Tibial artery (tissue), 4 donors: ENCODE results near the gene KRT15.

ENCODE experiments used
- DNase-seq, 2 donors: peaks; one replicate each; pipeline ENCODE4 v3.0.0-alpha.2; 2019
- H3K27ac ChIP-seq, 2 donors: fragments of 200-600 bp; sonication (generic) in 1 of 2; 1 replicate in 1 of 2; 2 replicates in 1 of 2; pipeline ENCODE4 v1.5.1; 2018 to 2019; ENCODE audit warnings: mild to moderate bottlenecking in 1 of 2
- H3K27me3 ChIP-seq, 2 donors: fragments of 200-600 bp; sonication (generic) in 1 of 2; one replicate each; pipeline versions ENCODE4 v1.5.1 to v1.6.0; 2016 to 2019
- H3K36me3 ChIP-seq, 3 donors: fragments of 200-600 bp; sonication (generic) in 2 of 3; one replicate each; pipeline ENCODE4 v1.5.1; 2016 to 2019; ENCODE audit warnings: mild to moderate bottlenecking in 2 of 3
- H3K4me1 ChIP-seq, 4 donors: fragments of 200-600 bp; sonication (generic) in 2 of 4; 1 replicate in 3 of 4; 2 replicates in 1 of 4; pipeline ENCODE4 v1.5.1; 2016 to 2019
- H3K4me3 ChIP-seq, 2 donors: fragments of 200-600 bp; sonication (generic) in 1 of 2; 1 replicate in 1 of 2; 2 replicates in 1 of 2; pipeline ENCODE4 v1.5.1; 2018 to 2019; ENCODE audit warnings: mild to moderate bottlenecking in 2 of 2
- H3K9me3 ChIP-seq, 3 donors: fragments of 200-600 bp; sonication (generic) in 1 of 3; one replicate each; pipeline ENCODE4 v1.5.1; 2016 to 2019
- intact Hi-C: fragments of 100-400 bp; cut with DNase I; formaldehyde crosslinking; loops from one replicate; pipeline ENCODE4 v1.15.0; 2023; ENCODE audit warnings: low total_unique reads
- TF ChIP-seq, protein P1 (sequence below), 2 experiments: fragments of 200-600 bp in 1 of 2; fragments of 450-650 bp in 1 of 2; IDR thresholded peaks; one replicate each; pipeline ENCODE4 v1.5.1; 2017 to 2019; ENCODE audit warnings: antibody characterized with exemption in 2 of 2, mild to moderate bottlenecking in 1 of 2, moderate library complexity in 1 of 2

Gene KRT15

DNA sequence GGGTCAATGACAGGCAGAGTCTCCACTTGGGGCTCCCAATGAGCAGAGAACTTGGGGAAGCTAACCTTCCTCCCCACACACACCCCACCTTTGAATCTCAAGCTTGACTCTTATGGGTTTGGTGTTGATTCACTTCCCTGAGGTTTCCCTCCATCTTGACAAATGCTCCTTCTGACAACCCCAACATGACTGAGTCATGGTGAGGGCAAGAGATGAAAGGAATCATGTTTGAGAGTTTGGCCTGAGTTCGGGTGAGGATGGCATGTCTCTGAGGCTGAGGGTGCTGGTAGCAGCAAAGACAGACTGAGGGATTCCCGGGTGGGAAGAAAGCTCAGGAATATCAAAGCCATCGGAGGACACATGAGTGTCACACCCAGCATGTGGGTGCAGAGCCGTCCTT lies 34.5 kb upstream of the KRT15 start:
- intact Hi-C loops = loop anchor here (5.0 kb wide), 1 partner anchor 646 kb away; no protein-coding TSS in a partner anchor
- H3K9me3 ChIP-seq = no peaks in the 10 kb centered on the region
- H3K36me3 ChIP-seq = no peaks in the 10 kb centered on the region
- H3K4me1 ChIP-seq = peaks cover 0 to 18% (median 15%) of the 10 kb centered on the region in 4 donors
- H3K27me3 ChIP-seq = peaks cover 0 to 10% of the 10 kb centered on the region in 2 donors
- H3K4me3 ChIP-seq = no peak overlapping the region
- TF ChIP-seq, protein P1, sequence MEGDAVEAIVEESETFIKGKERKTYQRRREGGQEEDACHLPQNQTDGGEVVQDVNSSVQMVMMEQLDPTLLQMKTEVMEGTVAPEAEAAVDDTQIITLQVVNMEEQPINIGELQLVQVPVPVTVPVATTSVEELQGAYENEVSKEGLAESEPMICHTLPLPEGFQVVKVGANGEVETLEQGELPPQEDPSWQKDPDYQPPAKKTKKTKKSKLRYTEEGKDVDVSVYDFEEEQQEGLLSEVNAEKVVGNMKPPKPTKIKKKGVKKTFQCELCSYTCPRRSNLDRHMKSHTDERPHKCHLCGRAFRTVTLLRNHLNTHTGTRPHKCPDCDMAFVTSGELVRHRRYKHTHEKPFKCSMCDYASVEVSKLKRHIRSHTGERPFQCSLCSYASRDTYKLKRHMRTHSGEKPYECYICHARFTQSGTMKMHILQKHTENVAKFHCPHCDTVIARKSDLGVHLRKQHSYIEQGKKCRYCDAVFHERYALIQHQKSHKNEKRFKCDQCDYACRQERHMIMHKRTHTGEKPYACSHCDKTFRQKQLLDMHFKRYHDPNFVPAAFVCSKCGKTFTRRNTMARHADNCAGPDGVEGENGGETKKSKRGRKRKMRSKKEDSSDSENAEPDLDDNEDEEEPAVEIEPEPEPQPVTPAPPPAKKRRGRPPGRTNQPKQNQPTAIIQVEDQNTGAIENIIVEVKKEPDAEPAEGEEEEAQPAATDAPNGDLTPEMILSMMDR (IDR thresholded peaks at IDR 0.05) = no peak
- no peak for DNase-seq
- no peak overlapping the region for H3K27ac ChIP-seq

DNA sequence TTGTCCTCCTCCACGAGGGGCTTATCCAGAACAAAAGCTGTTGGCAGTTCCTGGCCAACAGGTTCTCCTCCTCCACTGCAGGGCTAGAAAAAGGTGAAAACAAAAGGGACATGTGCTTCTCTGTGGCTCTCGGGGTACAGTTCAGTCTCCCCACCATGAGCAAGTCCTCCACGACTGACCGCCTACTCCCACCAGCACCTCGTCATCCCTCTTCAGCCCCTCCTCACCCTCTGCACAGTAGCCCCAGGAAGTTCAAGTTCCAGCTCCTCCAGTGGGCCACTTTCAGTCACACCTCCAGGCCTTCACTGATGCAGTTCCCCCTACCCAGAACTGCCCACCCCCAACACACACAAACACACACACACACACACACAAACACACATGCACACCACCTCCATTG lies 33.8 kb upstream of the KRT15 start:
- Histone ChIP-seq H3K36me3 (no peaks in the 10 kb centered on the region), H3K27ac (no peak overlapping the region), H3K4me3 (no peak overlapping the region), H3K27me3 (peaks cover 0 to 10% of the 10 kb centered on the region in 2 donors), H3K4me1 (peaks cover 0 to 25% (median 22%) of the 10 kb centered on the region in 4 donors), H3K9me3 (no peaks in the 10 kb centered on the region)
- intact Hi-C loops = loop anchor here (5.0 kb wide), 1 partner anchor 645 kb away; no protein-coding TSS in a partner anchor
- TF ChIP-seq, protein P1 (IDR thresholded peaks at IDR 0.05) = no peak
- no peak for DNase-seq

DNA sequence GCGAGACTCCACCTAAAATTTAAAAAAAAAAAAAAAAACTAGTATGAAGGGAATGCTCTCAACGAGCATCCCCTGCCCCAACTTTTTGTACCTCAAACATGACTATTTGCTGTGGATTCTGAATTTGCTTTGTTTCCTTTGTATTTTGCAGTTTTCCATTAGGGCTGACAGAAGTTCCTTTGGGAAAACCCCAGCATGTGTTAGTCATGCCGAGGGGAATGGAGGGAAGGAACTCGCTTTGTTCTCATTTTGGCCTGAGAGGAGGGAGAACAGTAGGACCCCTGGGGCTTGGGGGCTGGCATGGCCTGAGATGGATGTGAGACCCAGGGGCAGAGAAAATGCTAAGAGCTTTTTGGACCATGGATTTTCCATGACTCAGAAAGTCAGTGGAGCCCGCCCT lies 32.7 kb upstream of the KRT15 start:
- DNase-seq = no peak
- TF ChIP-seq, protein P1 (IDR thresholded peaks at IDR 0.05) = no peak
- Histone ChIP-seq H3K36me3 (no peaks in the 10 kb centered on the region), H3K4me1 (peaks cover 0 to 28% (median 25%) of the 10 kb centered on the region in 4 donors), H3K27ac (no peak overlapping the region), H3K4me3 (no peak overlapping the region), H3K9me3 (no peaks in the 10 kb centered on the region), H3K27me3 (peaks cover 0 to 1% of the 10 kb centered on the region in 2 donors)
- intact Hi-C loops = loop anchor here (5.0 kb wide), 1 partner anchor 644 kb away; no protein-coding TSS in a partner anchor

DNA sequence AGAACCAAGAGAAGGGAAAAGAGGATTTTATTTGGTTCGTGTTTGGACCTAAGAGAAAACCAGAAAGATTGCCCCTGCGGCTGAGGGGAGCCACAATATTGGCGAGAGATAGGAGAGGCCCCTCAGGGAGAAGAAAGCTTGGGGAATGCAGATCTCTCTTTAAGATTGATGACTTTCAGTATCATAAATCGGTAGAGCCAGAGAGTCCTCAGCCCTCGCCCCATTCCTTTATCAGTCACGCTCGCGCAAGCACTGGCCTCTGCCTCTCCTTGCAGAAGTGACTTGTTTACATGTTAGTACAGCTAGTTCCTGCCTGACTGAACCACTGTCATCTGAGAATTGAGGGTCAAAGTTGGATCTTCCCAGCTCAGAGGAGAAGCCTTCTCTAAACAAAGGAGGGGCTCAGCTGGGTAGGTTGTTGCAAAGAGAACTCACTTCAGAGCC lies 30.9 kb upstream of the KRT15 start:
- H3K27me3 ChIP-seq = no peaks in the 10 kb centered on the region
- TF ChIP-seq, protein P1 (IDR thresholded peaks at IDR 0.05) = no peak
- no peaks in the 10 kb centered on the region for H3K36me3 ChIP-seq
- no peak overlapping the region for H3K27ac ChIP-seq
- DNase-seq = no peak
- H3K9me3 ChIP-seq = no peaks in the 10 kb centered on the region
- H3K4me3 ChIP-seq = no peak overlapping the region
- intact Hi-C loops = loop anchor here (5.0 kb wide), 3 partner anchors 98 to 642 kb away; no protein-coding TSS in a partner anchor
- H3K4me1 ChIP-seq = peaks cover 0 to 28% (median 25%) of the 10 kb centered on the region in 4 donors

DNA sequence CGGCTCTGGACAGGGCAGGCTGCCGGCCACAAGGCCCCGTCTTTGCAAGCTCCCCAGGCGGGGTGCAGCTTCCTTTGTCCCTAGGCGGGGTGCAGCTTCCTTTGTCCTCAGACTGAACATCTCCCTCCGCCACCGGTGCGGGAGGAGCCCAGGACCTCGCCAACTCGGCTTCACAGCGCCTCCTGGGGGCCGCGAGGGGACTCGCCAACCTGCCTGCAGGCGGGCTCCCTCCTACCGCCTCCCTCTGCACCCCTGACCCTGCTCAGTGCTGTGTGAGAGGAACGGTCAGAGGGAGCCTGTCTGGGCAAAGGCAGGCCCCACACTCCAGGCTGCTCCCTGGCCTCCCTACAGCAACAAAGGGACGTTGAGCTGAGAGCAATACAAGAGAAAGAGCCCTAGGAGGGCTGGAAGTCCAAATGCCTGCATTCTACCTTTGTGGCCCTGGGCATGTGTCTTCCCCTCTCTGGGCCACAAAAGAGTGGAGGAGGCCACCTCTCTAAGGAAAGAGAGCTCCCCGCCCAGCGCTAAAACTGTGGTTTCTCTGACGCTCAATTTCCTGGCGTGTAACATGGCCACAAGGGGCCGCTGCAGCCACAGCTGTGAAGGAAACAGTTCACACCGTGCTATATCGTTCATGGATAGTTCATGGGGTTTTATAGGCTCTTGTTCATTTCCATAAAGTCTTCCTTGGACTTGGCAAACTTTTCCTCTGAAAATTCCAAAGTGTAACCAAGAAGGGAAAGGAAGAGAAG lies 30.3 kb upstream of the KRT15 start:
- peak; percentile 84 to 87 for DNase-seq
- Histone ChIP-seq H3K27ac (peak overlapping the region; percentile 61 to 62), H3K4me1 (peaks cover 0 to 28% (median 25%) of the 10 kb centered on the region in 4 donors), H3K4me3 (peak overlapping the region; percentile 4 to 23), H3K9me3 (no peaks in the 10 kb centered on the region), H3K36me3 (no peaks in the 10 kb centered on the region), H3K27me3 (no peaks in the 10 kb centered on the region)
- intact Hi-C loops = loop anchor here (5.0 kb wide), 2 partner anchors 98 to 113 kb away; no protein-coding TSS in a partner anchor
- TF ChIP-seq, protein P1 (IDR thresholded peaks at IDR 0.05) = peak; percentile 84 to 90
